GM12801 (cell line): ENCODE measurements around the gene AKR1E2.

Experiments
- CTCF ChIP-seq: IDR thresholded peaks from one replicate; pipeline ENCODE4 v1.5.1; 2011; ENCODE audit warnings: control low read depth; ENCODE audit not compliant: insufficient read length; ENCODE audit errors: extremely low read depth

The AKR1E2 gene

GRCh38 chr10:4786043-4786839 is 39.8 kb upstream of the AKR1E2 start:
- TF ChIP-seq CTCF = no peak

DNA sequence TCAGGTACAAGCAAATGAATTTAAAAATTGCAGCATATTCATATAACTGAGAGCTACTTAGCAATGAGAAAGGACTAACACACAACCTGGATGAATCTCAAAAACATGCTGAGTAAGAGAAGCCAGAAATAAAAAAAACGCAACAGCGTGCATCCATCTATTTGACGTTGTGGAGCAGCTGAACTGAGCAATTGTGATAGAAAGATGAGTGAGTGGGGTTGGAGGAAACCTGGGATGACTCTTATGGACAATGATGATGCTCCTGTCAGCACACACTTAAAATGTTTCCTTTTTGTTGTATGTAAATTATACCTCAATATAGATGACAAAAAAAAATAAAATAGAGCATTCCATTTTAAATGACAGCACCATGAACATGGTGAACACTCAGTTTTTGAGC is 36.0 kb upstream of the AKR1E2 start:
- no peak for TF ChIP-seq CTCF

GRCh38 chr10:4790922-4791321 is 35.1 kb upstream of the AKR1E2 start:
- TF ChIP-seq CTCF = no peak

GRCh38 chr10:4792381-4792780 is 33.6 kb upstream of the AKR1E2 start:
- TF ChIP-seq CTCF = no peak

DNA sequence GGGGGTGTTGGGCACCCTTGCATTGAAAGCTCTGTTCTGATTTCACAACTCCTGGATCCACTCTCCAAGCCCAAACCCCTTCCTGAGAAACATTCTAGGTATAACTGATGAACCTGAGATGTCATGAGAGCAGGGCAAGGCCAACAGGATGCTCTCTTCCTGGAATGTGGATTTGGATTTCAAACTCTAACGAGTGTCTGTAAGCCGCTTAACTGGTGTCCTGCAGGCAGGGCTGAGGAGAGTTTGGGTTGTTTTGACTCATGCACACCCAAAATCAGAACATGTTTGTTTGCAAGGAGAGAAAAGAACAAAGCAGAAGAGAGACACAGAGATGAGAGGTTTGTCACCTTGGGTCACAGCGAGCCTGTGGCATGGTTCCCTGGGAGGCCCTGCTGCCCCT is 24.6 kb upstream of the AKR1E2 start:
- TF ChIP-seq CTCF = no peak

DNA sequence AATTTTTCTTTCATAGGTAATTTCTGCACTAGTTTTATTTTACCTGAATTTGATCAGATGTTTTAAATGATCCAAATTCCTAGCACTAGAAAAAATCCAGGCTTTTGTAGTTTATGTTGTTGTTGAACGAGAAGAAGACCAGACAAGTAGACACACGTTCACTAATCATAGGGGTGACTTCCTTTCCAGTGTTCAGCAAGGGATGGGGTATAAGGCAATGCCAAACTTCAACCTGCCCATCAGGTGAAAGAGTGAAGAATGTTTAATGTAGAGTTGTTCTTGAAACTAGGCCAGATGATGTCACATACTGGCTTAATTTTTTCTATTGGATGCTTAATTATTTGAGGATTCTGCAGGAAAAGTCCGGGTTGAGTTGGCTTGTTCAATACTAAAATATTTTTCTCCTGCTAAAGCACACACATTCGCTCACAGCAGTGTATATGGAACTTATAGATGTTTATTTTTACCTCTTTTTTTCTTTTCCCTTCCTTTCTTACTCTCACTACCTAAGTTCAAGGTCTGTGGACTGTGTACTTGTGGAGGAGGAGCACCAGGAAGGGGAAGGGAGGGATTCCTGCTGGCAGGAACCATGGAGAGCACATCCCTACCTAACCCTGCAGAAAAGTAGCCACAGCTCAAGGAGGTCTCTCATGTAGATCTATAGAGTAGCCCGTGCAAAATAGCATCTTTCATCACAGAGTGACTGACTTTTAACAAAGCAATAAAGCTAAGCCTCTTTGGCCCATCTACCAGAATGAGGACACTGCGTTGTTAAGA is 23.1 kb upstream of the AKR1E2 start:
- no peak for TF ChIP-seq CTCF

- no peak for TF ChIP-seq CTCF
Measured at GRCh38 chr10:4803822-4804221, 22.2 kb upstream of the AKR1E2 start.
